ENCODE measurements around the gene SLC29A3.
A peak's percentile ranks its signal among the peaks of the same experiment; 100 is the strongest.
"Not testable (repeated sequence)": the region's sequence is repeated elsewhere in the genome, so short reads cannot be mapped to it uniquely, and the experiment has no call there.

SLC29A3 gene

DNA sequence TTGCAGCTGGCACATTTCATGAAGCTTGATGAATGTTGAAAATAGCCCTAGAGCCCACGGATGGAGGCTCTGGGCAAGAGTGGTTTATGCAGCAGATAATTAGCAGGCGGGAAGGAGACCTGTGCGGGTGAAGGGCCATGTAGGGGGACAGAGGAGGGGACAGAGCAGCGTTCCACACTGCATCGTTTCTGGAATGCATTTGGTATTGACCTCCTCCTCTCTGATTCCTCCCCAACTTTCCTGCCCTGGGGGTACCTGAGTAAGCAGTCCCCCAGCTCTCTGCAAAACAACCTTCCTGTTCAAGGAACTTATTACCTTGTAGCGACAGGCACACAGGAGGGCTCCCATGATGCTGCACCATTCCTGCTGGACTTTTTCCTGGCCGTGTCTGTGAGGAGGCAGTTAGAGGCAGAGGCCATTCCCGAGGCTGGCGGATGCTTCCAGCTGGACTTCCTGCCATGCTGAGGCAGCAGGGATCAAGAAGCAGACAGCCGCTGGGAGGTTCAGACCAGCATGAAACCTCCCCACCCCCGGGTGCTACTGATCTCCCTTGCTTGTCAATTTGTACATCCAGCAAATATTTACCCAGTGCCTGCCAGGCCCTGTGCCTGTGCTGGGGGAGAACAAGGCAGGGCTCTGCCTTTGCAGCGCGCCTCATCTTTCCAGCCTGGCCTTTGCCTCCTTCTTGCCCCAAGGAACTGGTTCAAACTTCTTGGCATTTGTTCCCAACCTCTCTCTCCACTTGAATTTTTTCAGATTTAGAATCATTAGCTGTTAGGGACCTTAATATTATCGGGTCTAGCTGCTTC, 28.7 kb downstream of the SLC29A3 start:
- no peak for DNase-seq

DNA sequence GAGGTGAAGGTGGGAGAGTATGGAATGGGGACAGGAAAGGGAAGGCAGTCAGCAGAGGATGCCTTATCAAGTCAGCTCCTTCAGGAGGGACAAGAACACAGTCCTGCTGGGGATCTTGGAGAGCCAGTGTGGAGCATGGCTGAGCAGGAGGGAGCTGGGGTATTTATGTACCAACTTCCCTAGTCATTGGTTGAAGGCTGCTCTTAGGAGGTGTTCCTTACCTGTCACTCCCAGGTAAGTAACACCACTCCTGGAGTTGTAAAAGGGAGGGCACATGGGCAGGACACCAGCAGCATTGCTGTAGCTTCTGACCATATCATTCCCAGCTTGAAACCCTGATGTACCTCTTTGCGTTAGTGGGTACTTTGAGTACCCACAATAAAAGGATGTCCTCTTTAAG, 29.8 kb downstream of the SLC29A3 start:
- no peak for DNase-seq

- no peak for DNase-seq
Measured at GRCh38 chr10:71349406-71349805, 30.3 kb downstream of the SLC29A3 start.

GRCh38 chr10:71351087-71351486, 32.0 kb downstream of the SLC29A3 start:
- DNase-seq = no peak

GRCh38 chr10:71351628-71352319, 32.7 kb downstream of the SLC29A3 start:
- no peak for DNase-seq

DNA sequence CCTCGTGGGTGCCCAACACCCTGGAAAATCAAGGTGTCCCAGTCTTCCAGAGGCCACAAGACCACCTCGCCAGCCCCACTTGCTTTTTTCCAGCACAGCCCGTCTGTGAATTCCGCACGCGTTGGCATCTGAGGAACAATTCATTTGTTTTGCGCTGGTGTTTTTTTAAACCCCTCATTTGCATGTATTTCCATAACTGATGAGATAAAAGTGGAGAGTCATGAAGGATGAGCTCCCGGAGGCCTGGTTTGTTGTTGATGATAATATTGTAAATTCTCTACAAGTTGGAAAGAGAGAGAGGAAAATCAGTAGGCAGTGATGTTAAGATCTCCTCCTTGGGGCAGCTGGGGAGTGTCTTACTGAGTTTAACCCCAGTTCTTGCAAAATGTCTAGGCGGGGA, 34.6 kb downstream of the SLC29A3 start:
- no peak for DNase-seq

- DNase-seq = no peak
Measured at GRCh38 chr10:71354776-71355175, 35.7 kb downstream of the SLC29A3 start.

- DNase-seq = no peak
Measured at GRCh38 chr10:71355886-71356285, 36.8 kb downstream of the SLC29A3 start.

- DNase-seq = no peak
Measured at GRCh38 chr10:71357792-71358265, 38.8 kb downstream of the SLC29A3 start.

DNA sequence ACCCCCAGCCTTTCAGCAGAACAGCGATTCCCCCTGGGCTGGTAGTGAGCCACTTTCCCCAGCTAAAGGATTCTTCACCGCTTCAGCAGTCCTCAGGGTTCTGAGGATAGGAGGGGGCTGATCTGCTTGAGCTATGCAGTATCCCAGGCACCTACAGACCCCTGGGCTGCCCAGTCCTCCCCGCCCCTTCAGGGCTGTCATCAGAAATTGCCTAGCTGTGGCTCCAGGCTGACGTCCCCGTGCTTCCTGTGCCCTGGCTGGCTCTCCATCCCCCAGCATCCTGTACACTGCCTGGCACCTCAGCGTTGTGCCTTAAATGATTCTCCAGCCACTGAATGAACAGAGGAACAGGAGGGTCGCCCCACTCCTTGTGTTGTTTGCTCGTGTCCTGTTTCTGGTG, 39.2 kb downstream of the SLC29A3 start:
- no peak for DNase-seq

DNA sequence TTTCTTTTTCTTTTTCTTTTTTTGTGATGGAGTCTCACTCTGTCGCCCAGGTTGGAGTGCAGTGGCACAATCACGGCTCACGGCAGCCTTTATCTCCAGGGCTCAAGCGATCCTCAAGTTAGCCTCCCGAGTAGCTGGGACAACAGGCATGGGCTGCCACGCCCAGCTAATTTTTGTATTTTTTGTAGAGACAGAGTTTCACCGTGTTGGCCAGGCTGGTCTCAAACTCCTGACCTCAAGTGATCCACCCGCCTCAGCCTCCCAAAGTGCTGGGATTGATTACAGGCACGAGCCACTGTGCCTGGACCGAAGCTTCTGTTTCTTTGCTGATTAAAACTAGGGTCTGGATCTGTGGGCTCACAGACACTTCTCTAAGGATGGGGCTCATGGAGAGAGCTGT, 39.8 kb downstream of the SLC29A3 start:
- not testable (repeated sequence) for DNase-seq

DNA sequence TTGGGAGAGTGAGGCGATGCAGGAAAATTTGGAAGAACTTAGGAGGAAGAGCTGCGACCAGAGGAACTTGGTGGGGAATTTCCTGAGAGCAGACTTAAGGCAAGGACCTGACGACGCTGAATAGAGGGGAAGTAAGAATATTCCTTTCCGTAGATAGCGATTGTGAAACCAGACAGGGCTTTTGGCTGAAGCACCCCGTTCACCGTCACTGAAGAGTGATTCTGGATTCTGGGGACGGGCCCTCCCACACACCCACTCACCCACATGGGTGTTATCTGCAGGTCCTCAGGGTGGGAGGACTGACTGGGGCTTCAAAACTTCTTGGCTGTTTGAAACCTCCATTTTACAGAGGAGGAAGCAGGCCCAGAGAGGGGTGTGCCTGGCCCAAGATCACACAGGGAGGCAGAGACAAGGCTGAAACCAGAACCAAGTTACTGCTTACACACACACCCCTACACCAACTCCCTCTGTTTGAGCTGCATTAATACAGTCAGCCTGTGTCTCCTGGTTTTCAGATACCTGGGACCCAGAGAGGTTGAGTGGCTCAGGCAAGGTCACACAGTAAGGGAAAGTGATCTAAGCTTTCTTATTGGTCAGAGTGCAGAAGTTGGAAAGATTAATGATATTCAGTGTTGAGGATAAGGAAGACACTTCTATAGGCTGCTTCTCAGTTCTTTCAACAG, 40.4 kb downstream of the SLC29A3 start:
- DNase-seq = no peak

DNA sequence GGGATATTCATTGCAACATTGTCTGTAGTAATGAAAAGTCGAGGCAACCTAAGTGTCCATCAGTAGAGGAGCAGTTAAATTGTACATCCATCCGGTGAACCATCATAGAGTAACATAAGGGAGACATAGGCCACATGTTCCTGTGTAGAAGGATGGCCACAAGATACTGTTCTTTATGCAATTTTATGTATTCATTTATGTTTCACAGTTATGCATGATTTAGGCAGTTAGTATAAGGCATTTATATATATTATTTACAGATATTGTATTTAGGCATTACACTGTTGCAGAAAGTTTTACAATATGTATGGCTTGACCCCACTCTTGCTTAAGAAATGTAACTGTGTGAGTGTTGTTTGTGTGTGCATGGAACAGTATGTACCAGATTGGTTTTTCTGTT, 41.7 kb downstream of the SLC29A3 start:
- DNase-seq = no peak

GRCh38 chr10:71361581-71361980, 42.5 kb downstream of the SLC29A3 start:
- no peak for DNase-seq

- no peak for DNase-seq
Measured at GRCh38 chr10:71362141-71362540, 43.1 kb downstream of the SLC29A3 start.

GRCh38 chr10:71363936-71364335, 44.9 kb downstream of the SLC29A3 start:
- DNase-seq = no peak

DNA sequence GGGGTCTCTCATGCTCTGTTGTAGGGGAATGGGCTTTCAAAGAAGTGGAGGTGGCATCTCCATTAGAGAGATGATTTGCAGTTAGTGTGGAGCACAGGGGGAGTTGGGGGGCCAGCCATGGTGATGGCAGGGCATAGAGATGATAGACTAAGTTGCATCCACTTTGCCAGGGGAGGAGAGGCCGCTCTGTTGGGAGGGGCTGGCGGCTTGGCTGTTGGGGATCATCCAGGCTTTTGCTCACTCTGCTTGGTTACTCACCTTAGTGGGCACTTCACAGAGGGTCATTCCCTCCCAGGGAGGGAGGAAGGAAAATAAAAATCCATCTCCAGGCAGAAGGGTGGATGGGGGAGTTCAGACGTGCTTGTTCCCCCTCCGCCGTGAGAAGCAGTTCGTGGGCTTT, 46.3 kb downstream of the SLC29A3 start:
- DNase-seq = no peak

DNA sequence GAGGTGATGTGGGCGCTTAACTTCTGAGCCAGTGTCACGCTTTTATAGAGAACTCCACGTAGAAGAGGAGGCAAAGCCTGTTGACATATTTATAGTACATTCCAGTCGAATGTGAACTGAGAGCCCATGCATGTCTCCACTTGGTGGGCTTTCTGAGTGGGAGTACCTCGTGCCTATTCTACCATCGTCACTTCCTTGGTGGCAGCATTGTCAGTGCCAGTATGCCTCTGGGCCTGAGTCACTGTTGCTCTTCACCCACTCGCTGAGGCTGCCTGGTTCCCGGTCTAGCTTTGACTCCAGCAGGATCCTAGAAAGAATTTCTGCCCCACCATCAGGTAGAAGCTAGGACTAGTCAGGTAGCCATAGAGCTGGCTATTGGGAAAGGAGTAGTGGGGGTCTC, 47.6 kb downstream of the SLC29A3 start:
- DNase-seq = no peak

DNA sequence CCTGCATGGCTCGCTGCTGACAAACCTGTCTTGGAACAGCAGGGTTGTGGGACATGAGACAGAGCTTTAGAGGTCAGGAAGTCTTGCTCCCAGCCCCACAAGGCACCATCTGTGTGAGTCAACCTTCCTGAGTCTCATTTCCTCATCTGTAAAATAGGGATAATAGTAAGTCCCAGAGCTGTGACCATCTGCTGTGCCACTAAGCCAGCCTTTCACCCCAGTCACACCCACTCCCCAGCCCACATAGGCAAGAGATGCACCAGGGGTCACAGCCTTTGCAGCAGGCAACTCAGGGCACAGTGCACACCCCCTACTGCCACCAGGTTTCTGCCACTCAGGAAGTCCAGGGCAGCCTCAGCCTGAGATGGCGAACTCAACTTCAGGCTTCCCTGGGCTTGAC, 48.2 kb downstream of the SLC29A3 start:
- DNase-seq = no peak

- no peak for DNase-seq
Measured at GRCh38 chr10:71368176-71368575, 49.1 kb downstream of the SLC29A3 start.

GRCh38 chr10:71368643-71369042, 49.6 kb downstream of the SLC29A3 start:
- DNase-seq = peak; percentile 4

DNA sequence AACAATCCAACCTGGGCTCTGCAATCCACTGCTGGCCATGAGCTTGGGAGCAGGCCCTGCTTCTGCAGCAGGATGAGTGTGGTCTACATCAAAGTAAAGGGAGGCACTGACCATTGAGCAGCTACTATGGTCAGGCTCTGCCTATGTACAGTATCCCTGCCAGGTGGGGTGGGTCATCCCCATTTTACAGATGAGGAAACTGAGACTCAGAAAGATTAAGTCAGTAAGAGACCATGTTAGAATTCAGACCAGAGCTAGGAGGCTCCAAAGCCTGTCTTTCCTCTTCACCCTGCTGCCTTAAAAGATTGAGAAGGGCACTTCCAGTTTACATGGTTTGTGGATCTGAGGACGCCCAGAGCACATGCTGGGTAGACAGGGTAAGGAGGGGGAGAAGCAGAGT, 50.5 kb downstream of the SLC29A3 start:
- DNase-seq = no peak

GRCh38 chr10:71370031-71370430, 51.0 kb downstream of the SLC29A3 start:
- no peak for DNase-seq

GRCh38 chr10:71371750-71372166, 52.7 kb downstream of the SLC29A3 start:
- DNase-seq = no peak

Data from fibroblast of skin of back (primary cell).